ENCODE data around the gene FCMR.

FCMR gene

GRCh38 chr1:206946261-206946660, 24.5 kb upstream of the FCMR start, which contains the start of gene PIGR:
TSS of gene PIGR (minus strand) at chr1:206946466. CDS start at chr1:206940531, 5,935 bp downstream.
- Histone ChIP-seq H3K9ac (ENCODE audit: low read length) (no peak within 1 kb of the TSS), H3K9me3 (ENCODE audit: low read length) (no peaks in the 10 kb centered on the region), H3K36me3 (ENCODE audit: insufficient read depth, low read length) (no peaks in the 10 kb centered on the region), H3K27me3 (ENCODE audit: control insufficient read depth in 1 of 2, insufficient read depth in 2 of 2, low read length in 2 of 2) (no peaks in the 10 kb centered on the region), H3K27ac (ENCODE audit: low read depth, low read length) (no peak within 1 kb of the TSS), H3K4me1 (ENCODE audit: insufficient read depth, low read length) (no peaks in the 10 kb centered on the region), H3K4me3 (ENCODE audit: low read depth in 1 of 2, low read length in 2 of 2) (no peak within 1 kb of the TSS)

GRCh38 chr1:206945779-206946178, 24.0 kb upstream of the FCMR start:
- Histone ChIP-seq H3K4me1 (ENCODE audit: insufficient read depth, low read length) (no peaks in the 10 kb centered on the region), H3K4me3 (ENCODE audit: low read depth in 1 of 2, low read length in 2 of 2) (no peak overlapping the region), H3K27ac (ENCODE audit: low read depth, low read length) (no peak overlapping the region), H3K9ac (ENCODE audit: low read length) (no peak overlapping the region), H3K36me3 (ENCODE audit: insufficient read depth, low read length) (no peaks in the 10 kb centered on the region), H3K9me3 (ENCODE audit: low read length) (no peaks in the 10 kb centered on the region), H3K27me3 (ENCODE audit: control insufficient read depth in 1 of 2, insufficient read depth in 2 of 2, low read length in 2 of 2) (no peaks in the 10 kb centered on the region)

- Histone ChIP-seq H3K4me1 (ENCODE audit: insufficient read depth, low read length) (no peaks in the 10 kb centered on the region), H3K9ac (ENCODE audit: low read length) (no peak overlapping the region), H3K27ac (ENCODE audit: low read depth, low read length) (no peak overlapping the region), H3K36me3 (ENCODE audit: insufficient read depth, low read length) (no peaks in the 10 kb centered on the region), H3K27me3 (ENCODE audit: control insufficient read depth in 1 of 2, insufficient read depth in 2 of 2, low read length in 2 of 2) (no peaks in the 10 kb centered on the region), H3K9me3 (ENCODE audit: low read length) (no peaks in the 10 kb centered on the region), H3K4me3 (ENCODE audit: low read depth in 1 of 2, low read length in 2 of 2) (no peak overlapping the region)
Measured at GRCh38 chr1:206944703-206945102, 23.0 kb upstream of the FCMR start.

GRCh38 chr1:206941766-206942418, 20.2 kb upstream of the FCMR start:
- no peak overlapping the region for H3K27ac ChIP-seq (ENCODE audit: low read depth, low read length)
- no peaks in the 10 kb centered on the region for H3K9me3 ChIP-seq (ENCODE audit: low read length)
- H3K36me3 ChIP-seq (ENCODE audit: insufficient read depth, low read length) = no peaks in the 10 kb centered on the region
- H3K9ac ChIP-seq (ENCODE audit: low read length) = no peak overlapping the region
- no peaks in the 10 kb centered on the region for H3K4me1 ChIP-seq (ENCODE audit: insufficient read depth, low read length)
- no peaks in the 10 kb centered on the region for H3K27me3 ChIP-seq (ENCODE audit: control insufficient read depth in 1 of 2, insufficient read depth in 2 of 2, low read length in 2 of 2)
- H3K4me3 ChIP-seq (ENCODE audit: low read depth in 1 of 2, low read length in 2 of 2) = no peak overlapping the region

- Histone ChIP-seq H3K27ac (ENCODE audit: low read depth, low read length) (no peak overlapping the region), H3K27me3 (ENCODE audit: control insufficient read depth in 1 of 2, insufficient read depth in 2 of 2, low read length in 2 of 2) (no peaks in the 10 kb centered on the region), H3K4me3 (ENCODE audit: low read depth in 1 of 2, low read length in 2 of 2) (no peak overlapping the region), H3K9me3 (ENCODE audit: low read length) (no peaks in the 10 kb centered on the region), H3K9ac (ENCODE audit: low read length) (no peak overlapping the region), H3K4me1 (ENCODE audit: insufficient read depth, low read length) (no peaks in the 10 kb centered on the region), H3K36me3 (ENCODE audit: insufficient read depth, low read length) (no peaks in the 10 kb centered on the region)
Measured at GRCh38 chr1:206940588-206940936, 18.8 kb upstream of the FCMR start.

- Histone ChIP-seq H3K27ac (ENCODE audit: low read depth, low read length) (no peak overlapping the region), H3K9me3 (ENCODE audit: low read length) (no peaks in the 10 kb centered on the region), H3K4me3 (ENCODE audit: low read depth in 1 of 2, low read length in 2 of 2) (no peak overlapping the region), H3K9ac (ENCODE audit: low read length) (no peak overlapping the region), H3K4me1 (ENCODE audit: insufficient read depth, low read length) (no peaks in the 10 kb centered on the region), H3K36me3 (ENCODE audit: insufficient read depth, low read length) (no peaks in the 10 kb centered on the region), H3K27me3 (ENCODE audit: control insufficient read depth in 1 of 2, insufficient read depth in 2 of 2, low read length in 2 of 2) (no peaks in the 10 kb centered on the region)
Measured at GRCh38 chr1:206939841-206940587, 18.3 kb upstream of the FCMR start.

- no peaks in the 10 kb centered on the region for H3K36me3 ChIP-seq (ENCODE audit: insufficient read depth, low read length)
- H3K27ac ChIP-seq (ENCODE audit: low read depth, low read length) = no peak overlapping the region
- H3K4me1 ChIP-seq (ENCODE audit: insufficient read depth, low read length) = no peaks in the 10 kb centered on the region
- no peak overlapping the region for H3K9ac ChIP-seq (ENCODE audit: low read length)
- no peak overlapping the region for H3K4me3 ChIP-seq (ENCODE audit: low read depth in 1 of 2, low read length in 2 of 2)
- H3K9me3 ChIP-seq (ENCODE audit: low read length) = no peaks in the 10 kb centered on the region
- no peaks in the 10 kb centered on the region for H3K27me3 ChIP-seq (ENCODE audit: control insufficient read depth in 1 of 2, insufficient read depth in 2 of 2, low read length in 2 of 2)
Measured at GRCh38 chr1:206939131-206939530, 17.4 kb upstream of the FCMR start.

GRCh38 chr1:206937425-206937824, 15.7 kb upstream of the FCMR start:
- no peaks in the 10 kb centered on the region for H3K36me3 ChIP-seq (ENCODE audit: insufficient read depth, low read length)
- H3K27me3 ChIP-seq (ENCODE audit: control insufficient read depth in 1 of 2, insufficient read depth in 2 of 2, low read length in 2 of 2) = no peaks in the 10 kb centered on the region
- H3K4me1 ChIP-seq (ENCODE audit: insufficient read depth, low read length) = no peaks in the 10 kb centered on the region
- H3K9ac ChIP-seq (ENCODE audit: low read length) = no peak overlapping the region
- no peaks in the 10 kb centered on the region for H3K9me3 ChIP-seq (ENCODE audit: low read length)
- H3K4me3 ChIP-seq (ENCODE audit: low read depth in 1 of 2, low read length in 2 of 2) = no peak overlapping the region
- no peak overlapping the region for H3K27ac ChIP-seq (ENCODE audit: low read depth, low read length)

- H3K9ac ChIP-seq (ENCODE audit: low read length) = no peak overlapping the region
- no peaks in the 10 kb centered on the region for H3K9me3 ChIP-seq (ENCODE audit: low read length)
- no peak overlapping the region for H3K4me3 ChIP-seq (ENCODE audit: low read depth in 1 of 2, low read length in 2 of 2)
- no peaks in the 10 kb centered on the region for H3K36me3 ChIP-seq (ENCODE audit: insufficient read depth, low read length)
- no peaks in the 10 kb centered on the region for H3K4me1 ChIP-seq (ENCODE audit: insufficient read depth, low read length)
- no peaks in the 10 kb centered on the region for H3K27me3 ChIP-seq (ENCODE audit: control insufficient read depth in 1 of 2, insufficient read depth in 2 of 2, low read length in 2 of 2)
- H3K27ac ChIP-seq (ENCODE audit: low read depth, low read length) = no peak overlapping the region
Measured at GRCh38 chr1:206935491-206936067, 13.8 kb upstream of the FCMR start.

GRCh38 chr1:206933333-206933945, 11.7 kb upstream of the FCMR start:
- Histone ChIP-seq H3K9ac (ENCODE audit: low read length) (no peak overlapping the region), H3K4me1 (ENCODE audit: insufficient read depth, low read length) (no peaks in the 10 kb centered on the region), H3K27ac (ENCODE audit: low read depth, low read length) (no peak overlapping the region), H3K36me3 (ENCODE audit: insufficient read depth, low read length) (no peaks in the 10 kb centered on the region), H3K9me3 (ENCODE audit: low read length) (no peaks in the 10 kb centered on the region), H3K4me3 (ENCODE audit: low read depth in 1 of 2, low read length in 2 of 2) (no peak overlapping the region), H3K27me3 (ENCODE audit: control insufficient read depth in 1 of 2, insufficient read depth in 2 of 2, low read length in 2 of 2) (no peaks in the 10 kb centered on the region)

- Histone ChIP-seq H3K4me1 (ENCODE audit: insufficient read depth, low read length) (no peaks in the 10 kb centered on the region), H3K27me3 (ENCODE audit: control insufficient read depth in 1 of 2, insufficient read depth in 2 of 2, low read length in 2 of 2) (no peaks in the 10 kb centered on the region), H3K9me3 (ENCODE audit: low read length) (no peaks in the 10 kb centered on the region), H3K36me3 (ENCODE audit: insufficient read depth, low read length) (no peaks in the 10 kb centered on the region), H3K9ac (ENCODE audit: low read length) (no peak overlapping the region), H3K4me3 (ENCODE audit: low read depth in 1 of 2, low read length in 2 of 2) (no peak overlapping the region), H3K27ac (ENCODE audit: low read depth, low read length) (no peak overlapping the region)
Measured at GRCh38 chr1:206932177-206932576, 10.4 kb upstream of the FCMR start.

Measured in muscle layer of colon (tissue), 2 donors.